ENCODE data around the gene NFKBIE. TPM values are rescaled to one million over a fixed set of nuclear protein-coding genes. Genes with fewer than 3 reads are reported as not detected.
A peak's percentile ranks its signal among the peaks of the same experiment; 100 is the strongest.

The NFKBIE gene
- total and polyA plus RNA-seq, 4 donors: 3.7 to 4.9 (median 4.7) TPM

GRCh38 chr6:44234101-44235025 is 31.0 kb downstream of the NFKBIE start (continued):
- peak; percentile 51 for TF ChIP-seq REST (IDR thresholded peaks at IDR 0.05)
- no peak for TF ChIP-seq EGR1 (IDR thresholded peaks at IDR 0.05; ENCODE audit: low read depth in 2 of 2)
- TF ChIP-seq NR2F2 (IDR thresholded peaks at IDR 0.05): no peak
- TF ChIP-seq RAD21 (IDR thresholded peaks at IDR 0.05): peak; percentile 87 to 91

- Histone ChIP-seq H3K36me3 (ENCODE audit: control insufficient read depth in 4 of 4, insufficient read depth in 3 of 4, low read depth in 1 of 4, low read length in 3 of 4) (peaks cover 0 to 4% (median 2%) of the 10 kb centered on the region in 4 donors), H3K27me3 (ENCODE audit: control insufficient read depth in 4 of 4, insufficient read depth in 4 of 4, low read length in 3 of 4) (no peaks in the 10 kb centered on the region), H3K4me3 (ENCODE audit: low read depth in 1 of 3, low read length in 3 of 3) (no peak overlapping the region), H3K9ac (ENCODE audit: low read depth in 1 of 2, low read length in 2 of 2) (peak overlapping the region in 1 of 2 donors; percentile 60), H3K27ac (ENCODE audit: low read depth in 1 of 2, low read length in 2 of 2) (peak overlapping the region; percentile 97 to 99), H3K4me1 (ENCODE audit: control insufficient read depth in 4 of 4, insufficient read depth in 4 of 4, low read length in 3 of 4) (peaks cover 26 to 74% (median 61%) of the 10 kb centered on the region in 4 donors), H3K9me3 (ENCODE audit: control insufficient read depth in 4 of 4, low read length in 3 of 4) (no peaks in the 10 kb centered on the region)
- WGBS: 55% methylated on average over 14 of the region's 14 CpGs
- no peak for TF ChIP-seq CTCF (IDR thresholded peaks at IDR 0.05; ENCODE audit: low read depth, low read length, missing input control)
- no peak for DNase-seq (ENCODE audit: low spot score)
These were observed 31.7 kb downstream of the NFKBIE start for GRCh38 chr6:44233567-44234100.

GRCh38 chr6:44232676-44233566 is 32.4 kb downstream of the NFKBIE start:
- Histone ChIP-seq H3K4me1 (ENCODE audit: control insufficient read depth in 4 of 4, insufficient read depth in 4 of 4, low read length in 3 of 4) (peaks cover 30 to 81% (median 67%) of the 10 kb centered on the region in 4 donors), H3K4me3 (ENCODE audit: low read depth in 1 of 3, low read length in 3 of 3) (no peak overlapping the region), H3K9ac (ENCODE audit: low read depth in 1 of 2, low read length in 2 of 2) (no peak overlapping the region), H3K9me3 (ENCODE audit: control insufficient read depth in 4 of 4, low read length in 3 of 4) (no peaks in the 10 kb centered on the region), H3K36me3 (ENCODE audit: control insufficient read depth in 4 of 4, insufficient read depth in 3 of 4, low read depth in 1 of 4, low read length in 3 of 4) (peaks cover 0 to 4% (median 2%) of the 10 kb centered on the region in 4 donors), H3K27ac (ENCODE audit: low read depth in 1 of 2, low read length in 2 of 2) (peak overlapping the region; percentile 97 to 99), H3K27me3 (ENCODE audit: control insufficient read depth in 4 of 4, insufficient read depth in 4 of 4, low read length in 3 of 4) (no peaks in the 10 kb centered on the region)
- 84% methylated on average over 16 of the region's 16 CpGs for WGBS
- no peak for DNase-seq (ENCODE audit: low spot score)
- TF ChIP-seq TAF1 (conservative IDR thresholded peaks at IDR 0.05) (no peak), EGR1 (IDR thresholded peaks at IDR 0.05; ENCODE audit: low read depth in 2 of 2) (no peak), SP1 (IDR thresholded peaks at IDR 0.05) (no peak), ZBTB33 (IDR thresholded peaks at IDR 0.05) (no peak), GABPA (IDR thresholded peaks at IDR 0.05 in 1 of 2, conservative IDR thresholded peaks at IDR 0.05 in 1 of 2) (no peak), MAX (IDR thresholded peaks at IDR 0.05) (no peak), HNF4A (conservative IDR thresholded peaks at IDR 0.05) (no peak), JUND (IDR thresholded peaks at IDR 0.05) (no peak), HNF4G (IDR thresholded peaks at IDR 0.05) (no peak), REST (IDR thresholded peaks at IDR 0.05) (no peak), RXRA (IDR thresholded peaks at IDR 0.05) (no peak), RAD21 (IDR thresholded peaks at IDR 0.05) (no peak), FOXA2 (IDR thresholded peaks at IDR 0.05) (no peak)

Data from liver (tissue), 9 donors.